HEK293 (cell line): ENCODE results near the gene IL1RL2.

ENCODE experiments used
- CTCF ChIA-PET: fragments of 350-600 bp; formaldehyde crosslinking; extraction: SDS; loops from one replicate; lab custom pipeline; 2021; ENCODE audit warnings: antibody characterized with exemption; lab: Yijun Ruan, JAX
- POLR2A ChIA-PET: fragments of 300-600 bp; formaldehyde crosslinking; extraction: SDS; loops from one replicate; lab custom pipeline; 2020; ENCODE audit warnings: antibody characterized with exemption, inconsistent platforms; lab: Yijun Ruan, JAX
- H3K27ac ChIP-seq: fragments of 200-500 bp; sonication (Bioruptor generic); 2 replicates; pipeline ENCODE4 v1.5.1; 2014; ENCODE audit warnings: low read depth, low read length, control low read depth, inconsistent platforms; ENCODE audit errors: extremely low read depth
- H3K36me3 ChIP-seq, 2 experiments: fragments of 200-500 bp in 1 of 2; sonication (Bioruptor generic) in 1 of 2; 1 replicate in 1 of 2; 2 replicates in 1 of 2; pipeline ENCODE4 v1.5.1; 2014 to 2017; ENCODE audit warnings: inconsistent platforms in 2 of 2, low read length in 2 of 2; ENCODE audit not compliant: control insufficient read depth in 2 of 2, insufficient read depth in 1 of 2
- H3K4me1 ChIP-seq: fragments of 200-500 bp; sonication (Bioruptor generic); 2 replicates; pipeline ENCODE4 v1.5.1; 2014; ENCODE audit warnings: mild to moderate bottlenecking, low read length, inconsistent platforms; ENCODE audit not compliant: control insufficient read depth, insufficient read depth
- H3K4me3 ChIP-seq: 2 replicates; pipeline ENCODE4 v1.5.1; 2011; ENCODE audit warnings: low read depth, mild to moderate bottlenecking, control low read depth, low read length, moderate library complexity
- H3K9me3 ChIP-seq: fragments of 200-500 bp; sonication (Bioruptor generic); 2 replicates; pipeline ENCODE4 v1.5.1; 2014; ENCODE audit warnings: low read depth, low read length, inconsistent platforms; ENCODE audit not compliant: control insufficient read depth, insufficient read depth
- ELK4 ChIP-seq: IDR thresholded peaks from 2 replicates; pipeline ENCODE4 v1.6.1; 2011; ENCODE audit warnings: mild to moderate bottlenecking, low read depth, low read length, borderline replicate concordance
- GLIS2 ChIP-seq: fragments of 450-650 bp; formaldehyde crosslinking; IDR thresholded peaks from 2 replicates; pipeline ENCODE4 v1.5.1; 2016; ENCODE audit warnings: missing biosample characterization, missing genetic modification characterization
- KLF17 ChIP-seq: fragments of 450-650 bp; formaldehyde crosslinking; IDR thresholded peaks from 2 replicates; pipeline ENCODE4 v1.5.1; 2016; ENCODE audit warnings: missing biosample characterization, missing genetic modification characterization
- PRDM1 ChIP-seq: fragments of 450-650 bp; formaldehyde crosslinking; IDR thresholded peaks from 2 replicates; pipeline ENCODE4; 2016; ENCODE audit warnings: missing biosample characterization, missing genetic modification characterization
- SCRT1 ChIP-seq: fragments of 450-650 bp; formaldehyde crosslinking; IDR thresholded peaks from 2 replicates; pipeline ENCODE4 v1.5.1; 2016; ENCODE audit warnings: missing biosample characterization, missing genetic modification characterization, borderline replicate concordance
- ZBTB20 ChIP-seq: fragments of 450-650 bp; formaldehyde crosslinking; IDR thresholded peaks from 2 replicates; pipeline ENCODE4 v1.5.1; 2016; ENCODE audit warnings: missing biosample characterization, missing genetic modification characterization
- ZNF140 ChIP-seq: fragments of 450-650 bp; formaldehyde crosslinking; IDR thresholded peaks from 2 replicates; pipeline ENCODE4 v1.5.1; 2016; ENCODE audit warnings: missing biosample characterization, missing genetic modification characterization
- ZNF175 ChIP-seq: fragments of 450-650 bp; formaldehyde crosslinking; IDR thresholded peaks from 2 replicates; pipeline ENCODE4 v1.5.1; 2016; ENCODE audit warnings: missing biosample characterization, missing genetic modification characterization
- ZNF280C ChIP-seq: fragments of 450-650 bp; formaldehyde crosslinking; IDR thresholded peaks from 2 replicates; pipeline ENCODE4 v1.5.1; 2016; ENCODE audit warnings: missing biosample characterization, missing genetic modification characterization
- ZNF555 ChIP-seq: fragments of 450-650 bp; formaldehyde crosslinking; conservative IDR thresholded peaks from 2 replicates; pipeline ENCODE4 v1.5.1; 2017; ENCODE audit warnings: missing biosample characterization, mild to moderate bottlenecking, missing genetic modification characterization, inconsistent platforms
- TF ChIP-seq, protein P1 (sequence below): fragments of 450-650 bp; formaldehyde crosslinking; IDR thresholded peaks from 2 replicates; pipeline ENCODE4 v1.5.1; 2016; ENCODE audit warnings: missing biosample characterization, missing genetic modification characterization
- TF ChIP-seq, protein P2 (sequence below): fragments of 450-650 bp; formaldehyde crosslinking; conservative IDR thresholded peaks from 2 replicates; pipeline ENCODE4 v1.5.1; 2016; ENCODE audit warnings: low read depth, missing biosample characterization, missing genetic modification characterization

IL1RL2 gene

GRCh38 chr2:102139851-102140250 is 47.0 kb upstream of the IL1RL2 start:
- ChIA-PET CTCF (no interaction called here), POLR2A (no interaction called here)
- Histone ChIP-seq H3K4me1 (no peaks in the 10 kb centered on the region), H3K9me3 (no peaks in the 10 kb centered on the region), H3K4me3 (no peak overlapping the region), H3K27ac (no peak overlapping the region), H3K36me3 (no peaks in the 10 kb centered on the region)
- no peak for TF ChIP-seq ELK4
- TF ChIP-seq ZNF555 = no peak
- no peak for TF ChIP-seq KLF17 (tag by site-specific recombination)
- TF ChIP-seq ZNF175 (tag by site-specific recombination) = no peak
- TF ChIP-seq ZNF280C (tag by site-specific recombination) = no peak
- TF ChIP-seq, protein P1, sequence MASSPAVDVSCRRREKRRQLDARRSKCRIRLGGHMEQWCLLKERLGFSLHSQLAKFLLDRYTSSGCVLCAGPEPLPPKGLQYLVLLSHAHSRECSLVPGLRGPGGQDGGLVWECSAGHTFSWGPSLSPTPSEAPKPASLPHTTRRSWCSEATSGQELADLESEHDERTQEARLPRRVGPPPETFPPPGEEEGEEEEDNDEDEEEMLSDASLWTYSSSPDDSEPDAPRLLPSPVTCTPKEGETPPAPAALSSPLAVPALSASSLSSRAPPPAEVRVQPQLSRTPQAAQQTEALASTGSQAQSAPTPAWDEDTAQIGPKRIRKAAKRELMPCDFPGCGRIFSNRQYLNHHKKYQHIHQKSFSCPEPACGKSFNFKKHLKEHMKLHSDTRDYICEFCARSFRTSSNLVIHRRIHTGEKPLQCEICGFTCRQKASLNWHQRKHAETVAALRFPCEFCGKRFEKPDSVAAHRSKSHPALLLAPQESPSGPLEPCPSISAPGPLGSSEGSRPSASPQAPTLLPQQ (tag by site-specific recombination) = no peak
- no peak for TF ChIP-seq SCRT1
- TF ChIP-seq PRDM1 (tag by site-specific recombination) = no peak
- TF ChIP-seq ZBTB20 (tag by site-specific recombination) = no peak
- TF ChIP-seq, protein P2, sequence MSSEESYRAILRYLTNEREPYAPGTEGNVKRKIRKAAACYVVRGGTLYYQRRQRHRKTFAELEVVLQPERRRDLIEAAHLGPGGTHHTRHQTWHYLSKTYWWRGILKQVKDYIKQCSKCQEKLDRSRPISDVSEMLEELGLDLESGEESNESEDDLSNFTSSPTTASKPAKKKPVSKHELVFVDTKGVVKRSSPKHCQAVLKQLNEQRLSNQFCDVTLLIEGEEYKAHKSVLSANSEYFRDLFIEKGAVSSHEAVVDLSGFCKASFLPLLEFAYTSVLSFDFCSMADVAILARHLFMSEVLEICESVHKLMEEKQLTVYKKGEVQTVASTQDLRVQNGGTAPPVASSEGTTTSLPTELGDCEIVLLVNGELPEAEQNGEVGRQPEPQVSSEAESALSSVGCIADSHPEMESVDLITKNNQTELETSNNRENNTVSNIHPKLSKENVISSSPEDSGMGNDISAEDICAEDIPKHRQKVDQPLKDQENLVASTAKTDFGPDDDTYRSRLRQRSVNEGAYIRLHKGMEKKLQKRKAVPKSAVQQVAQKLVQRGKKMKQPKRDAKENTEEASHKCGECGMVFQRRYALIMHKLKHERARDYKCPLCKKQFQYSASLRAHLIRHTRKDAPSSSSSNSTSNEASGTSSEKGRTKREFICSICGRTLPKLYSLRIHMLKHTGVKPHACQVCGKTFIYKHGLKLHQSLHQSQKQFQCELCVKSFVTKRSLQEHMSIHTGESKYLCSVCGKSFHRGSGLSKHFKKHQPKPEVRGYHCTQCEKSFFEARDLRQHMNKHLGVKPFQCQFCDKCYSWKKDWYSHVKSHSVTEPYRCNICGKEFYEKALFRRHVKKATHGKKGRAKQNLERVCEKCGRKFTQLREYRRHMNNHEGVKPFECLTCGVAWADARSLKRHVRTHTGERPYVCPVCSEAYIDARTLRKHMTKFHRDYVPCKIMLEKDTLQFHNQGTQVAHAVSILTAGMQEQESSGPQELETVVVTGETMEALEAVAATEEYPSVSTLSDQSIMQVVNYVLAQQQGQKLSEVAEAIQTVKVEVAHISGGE (tag by site-specific recombination) = no peak

DNA sequence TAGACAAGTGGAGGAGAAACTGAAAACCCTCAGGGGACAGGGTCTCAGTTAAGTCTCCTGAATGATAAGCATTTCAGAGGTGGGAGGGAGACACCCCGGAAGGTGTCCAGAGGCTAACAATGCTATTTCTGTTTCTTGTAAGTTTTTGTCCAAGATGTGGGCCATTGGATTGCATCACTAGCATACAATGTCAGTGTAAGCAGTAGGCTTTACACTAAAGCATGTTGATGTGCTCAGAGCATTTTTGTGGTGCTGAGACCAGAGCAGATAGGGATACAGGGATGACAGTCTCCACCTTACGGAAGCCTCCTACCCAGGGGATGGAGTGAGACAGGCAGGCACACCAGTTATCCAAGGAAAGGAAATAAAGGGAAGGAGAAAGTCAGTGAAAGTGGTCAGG is 46.4 kb upstream of the IL1RL2 start:
- Histone ChIP-seq H3K36me3 (no peaks in the 10 kb centered on the region), H3K4me1 (no peaks in the 10 kb centered on the region), H3K27ac (no peak overlapping the region), H3K9me3 (no peaks in the 10 kb centered on the region), H3K4me3 (no peak overlapping the region)
- POLR2A ChIA-PET = no interaction called here
- CTCF ChIA-PET = no interaction called here
- TF ChIP-seq PRDM1 (tag by site-specific recombination) = 0 out of 2 replicates have a peak, but pooled peaks have one; percentile 17
- no peak for TF ChIP-seq GLIS2 (tag by site-specific recombination)
- TF ChIP-seq ZNF140 = no peak
